ENCODE data around the gene NDST1. TPM values are rescaled to one million over a fixed set of nuclear protein-coding genes. Genes with fewer than 3 reads are reported as not detected.

NDST1 gene
- total and polyA plus RNA-seq, 2 donors (not counting 3 experiments of a cell fraction or from before 2014, with no cell fraction given): 38.6 to 102 TPM

DNA sequence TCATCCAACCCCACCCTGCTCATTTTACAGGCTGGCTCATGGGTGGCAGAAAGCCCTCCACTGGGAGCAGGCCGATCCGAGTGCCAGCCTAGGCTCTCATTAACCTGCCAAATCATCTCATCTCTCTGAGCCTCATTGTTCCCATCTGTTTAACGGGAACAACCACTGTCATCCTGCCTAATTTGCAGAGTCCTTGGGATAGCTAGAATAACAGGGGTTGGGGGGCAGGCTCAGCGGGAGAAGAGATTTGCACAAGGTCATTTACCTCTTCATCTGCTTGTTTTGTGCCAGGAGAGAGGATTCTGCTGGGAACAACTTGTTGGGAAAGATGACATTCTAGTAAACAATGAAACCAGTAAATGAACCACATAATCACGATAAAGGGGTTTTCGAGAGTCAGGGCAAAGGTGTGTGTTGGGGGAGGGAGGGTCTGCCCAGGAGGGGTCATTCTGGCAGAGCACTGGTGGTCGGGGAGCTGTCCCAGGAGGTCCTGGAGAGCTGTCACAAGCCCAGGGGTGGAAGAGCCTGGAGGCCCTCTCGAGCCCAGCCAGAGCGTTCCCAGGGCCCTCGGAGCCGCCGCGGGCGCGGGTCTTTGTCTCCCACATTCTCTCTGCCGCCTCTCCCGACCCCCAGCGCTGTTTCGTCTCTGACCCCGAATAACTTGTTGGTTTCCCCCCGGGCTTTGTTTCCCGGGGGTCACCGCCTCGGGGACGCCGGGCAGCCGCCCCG lies 22.8 kb upstream of the NDST1 start:
- ChIA-PET POLR2A (interaction anchor here (0.8 to 1.2 kb wide), 2 partner anchors 28 to 35 kb away, joined by 3 read pairs; no protein-coding TSS in a partner anchor), CTCF (interaction anchor here (1.0 to 2.0 kb wide), 2 partner anchors 12 to 60 kb away, joined by 3 to 6 read pairs (median 5); no protein-coding TSS in a partner anchor)
- peak overlapping the region; percentile 78 for H2AFZ ChIP-seq (ENCODE audit: low read depth, low read length)
- no peaks in the 10 kb centered on the region for H3K36me3 ChIP-seq (ENCODE audit: control insufficient read depth in 2 of 2, extremely low read depth in 1 of 2, insufficient read depth in 2 of 2, low read length in 2 of 2)
- H3K4me2 ChIP-seq (ENCODE audit: insufficient read depth, low read length): peak overlapping the region; percentile 62
- no peaks in the 10 kb centered on the region for H3K9me1 ChIP-seq (replicated peaks; ENCODE audit: control insufficient read depth, extremely low read depth, insufficient read depth, low read length)
- peak overlapping the region; percentile 67 to 97 (median 79) for H3K4me3 ChIP-seq (replicated peaks in 1 of 3; ENCODE audit: insufficient read depth in 1 of 3, low read depth in 1 of 3, low read length in 3 of 3)
- H3K27me3 ChIP-seq (ENCODE audit: control insufficient read depth in 2 of 2, insufficient read depth in 2 of 2, low read length in 2 of 2): no peaks in the 10 kb centered on the region
- TF ChIP-seq EZH2 (IDR thresholded peaks at IDR 0.05; ENCODE audit: borderline replicate concordance, low read depth, low read length, severe bottlenecking): no peak
- no peak for TF ChIP-seq FOS (IDR thresholded peaks at IDR 0.05; ENCODE audit: borderline replicate concordance, insufficient read depth, low read length)
- TF ChIP-seq, protein P1, sequence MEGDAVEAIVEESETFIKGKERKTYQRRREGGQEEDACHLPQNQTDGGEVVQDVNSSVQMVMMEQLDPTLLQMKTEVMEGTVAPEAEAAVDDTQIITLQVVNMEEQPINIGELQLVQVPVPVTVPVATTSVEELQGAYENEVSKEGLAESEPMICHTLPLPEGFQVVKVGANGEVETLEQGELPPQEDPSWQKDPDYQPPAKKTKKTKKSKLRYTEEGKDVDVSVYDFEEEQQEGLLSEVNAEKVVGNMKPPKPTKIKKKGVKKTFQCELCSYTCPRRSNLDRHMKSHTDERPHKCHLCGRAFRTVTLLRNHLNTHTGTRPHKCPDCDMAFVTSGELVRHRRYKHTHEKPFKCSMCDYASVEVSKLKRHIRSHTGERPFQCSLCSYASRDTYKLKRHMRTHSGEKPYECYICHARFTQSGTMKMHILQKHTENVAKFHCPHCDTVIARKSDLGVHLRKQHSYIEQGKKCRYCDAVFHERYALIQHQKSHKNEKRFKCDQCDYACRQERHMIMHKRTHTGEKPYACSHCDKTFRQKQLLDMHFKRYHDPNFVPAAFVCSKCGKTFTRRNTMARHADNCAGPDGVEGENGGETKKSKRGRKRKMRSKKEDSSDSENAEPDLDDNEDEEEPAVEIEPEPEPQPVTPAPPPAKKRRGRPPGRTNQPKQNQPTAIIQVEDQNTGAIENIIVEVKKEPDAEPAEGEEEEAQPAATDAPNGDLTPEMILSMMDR (IDR thresholded peaks at IDR 0.05; ENCODE audit: extremely low read depth in 1 of 2, insufficient read depth in 1 of 2, low read depth in 1 of 2, low read length in 2 of 2): no peak
- no peak for TF ChIP-seq GATA2 (IDR thresholded peaks at IDR 0.05; ENCODE audit: insufficient read depth, insufficient read length, low read depth, low read length)
- TF ChIP-seq POLR2A (IDR thresholded peaks at IDR 0.05; ENCODE audit: low read depth, low read length): no peak
- no peak for TF ChIP-seq MYC (IDR thresholded peaks at IDR 0.05; ENCODE audit: low read depth, low read length)
- TF ChIP-seq POLR2AphosphoS5 (IDR thresholded peaks at IDR 0.05; ENCODE audit: insufficient read depth, low read depth, low read length): no peak
- no peak for TF ChIP-seq JUN (IDR thresholded peaks at IDR 0.05; ENCODE audit: borderline replicate concordance, insufficient read depth, insufficient read length, low read depth)
- TF ChIP-seq, protein P2, sequence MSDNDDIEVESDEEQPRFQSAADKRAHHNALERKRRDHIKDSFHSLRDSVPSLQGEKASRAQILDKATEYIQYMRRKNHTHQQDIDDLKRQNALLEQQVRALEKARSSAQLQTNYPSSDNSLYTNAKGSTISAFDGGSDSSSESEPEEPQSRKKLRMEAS (IDR thresholded peaks at IDR 0.05; ENCODE audit: insufficient read depth, insufficient read length): no peak
- DNase-seq (ENCODE audit: low read depth, low spot score) (no peak), FAIRE-seq (peak; percentile 78)
- peak overlapping the region; percentile 75 for H3K9ac ChIP-seq (replicated peaks; ENCODE audit: extremely low read depth, insufficient read depth, low read length)
- peaks cover 37% of the 10 kb centered on the region for H3K79me2 ChIP-seq (ENCODE audit: control insufficient read depth, insufficient read depth, low read length)
- H3K4me1 ChIP-seq (ENCODE audit: control insufficient read depth, extremely low read depth, insufficient read depth, low read length): peaks cover 30% of the 10 kb centered on the region
- no peaks in the 10 kb centered on the region for H3K9me3 ChIP-seq (replicated peaks; ENCODE audit: control insufficient read depth, insufficient read depth, low read length)
- intact Hi-C loops (cut with micrococcal nuclease): no loop called here
- no peaks in the 10 kb centered on the region for H4K20me1 ChIP-seq (replicated peaks; ENCODE audit: control insufficient read depth, extremely low read depth, insufficient read depth, low read length)
- dilution Hi-C loops (cut with MboI; ENCODE audit: extremely low pct_ligation_motif_present, low sequenced_read_pairs): no loop called here
- TSS peak; percentile 45 for BruUV-seq (replicated peaks)
- peak overlapping the region; percentile 66 for H3K27ac ChIP-seq (ENCODE audit: insufficient read depth, low read depth, low read length)

Data from endothelial cell of umbilical vein (primary cell).